Thyroid gland (tissue), 4 donors: ENCODE data around the gene ETV1.

Experiments
- POLR2A ChIP-seq, 2 donors: fragments of 450-650 bp; IDR thresholded peaks; one replicate each; pipeline ENCODE4 v1.6.1; 2017; ENCODE audit warnings: antibody characterized with exemption in 2 of 2, mild to moderate bottlenecking in 2 of 2, moderate library complexity in 1 of 2
- TF ChIP-seq, protein P1 (sequence below), 6 experiments: fragments of 200-600 bp in 3 of 6; fragments of 450-650 bp in 3 of 6; sonication (generic) in 3 of 6; IDR thresholded peaks; one replicate each; pipeline ENCODE4 v1.5.1; 2016 to 2019; ENCODE audit warnings: antibody characterized with exemption in 6 of 6, mild to moderate bottlenecking in 2 of 6, inconsistent platforms in 1 of 6, moderate library complexity in 1 of 6

GRCh38 chr7:13898957-13899670, 90.4 kb downstream of the ETV1 start:
- TF ChIP-seq, protein P1, sequence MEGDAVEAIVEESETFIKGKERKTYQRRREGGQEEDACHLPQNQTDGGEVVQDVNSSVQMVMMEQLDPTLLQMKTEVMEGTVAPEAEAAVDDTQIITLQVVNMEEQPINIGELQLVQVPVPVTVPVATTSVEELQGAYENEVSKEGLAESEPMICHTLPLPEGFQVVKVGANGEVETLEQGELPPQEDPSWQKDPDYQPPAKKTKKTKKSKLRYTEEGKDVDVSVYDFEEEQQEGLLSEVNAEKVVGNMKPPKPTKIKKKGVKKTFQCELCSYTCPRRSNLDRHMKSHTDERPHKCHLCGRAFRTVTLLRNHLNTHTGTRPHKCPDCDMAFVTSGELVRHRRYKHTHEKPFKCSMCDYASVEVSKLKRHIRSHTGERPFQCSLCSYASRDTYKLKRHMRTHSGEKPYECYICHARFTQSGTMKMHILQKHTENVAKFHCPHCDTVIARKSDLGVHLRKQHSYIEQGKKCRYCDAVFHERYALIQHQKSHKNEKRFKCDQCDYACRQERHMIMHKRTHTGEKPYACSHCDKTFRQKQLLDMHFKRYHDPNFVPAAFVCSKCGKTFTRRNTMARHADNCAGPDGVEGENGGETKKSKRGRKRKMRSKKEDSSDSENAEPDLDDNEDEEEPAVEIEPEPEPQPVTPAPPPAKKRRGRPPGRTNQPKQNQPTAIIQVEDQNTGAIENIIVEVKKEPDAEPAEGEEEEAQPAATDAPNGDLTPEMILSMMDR (IDR thresholded peaks at IDR 0.05): no peak
- no peak for TF ChIP-seq POLR2A (IDR thresholded peaks at IDR 0.05)
